GM12878 (cell line): ENCODE measurements around the gene GNAT3. TPM values are rescaled to one million over a fixed set of nuclear protein-coding genes. Genes with fewer than 3 reads are reported as not detected.

Source experiments
- ATAC-seq: fragments of 200-7000 bp; cut with Tn5 transposase; 3 replicates; pipeline ENCODE4 v1.9.1; 2020; ENCODE audit warnings: mild to moderate bottlenecking, moderate library complexity
- BruUV-seq: library from RNA; stranded (reverse); fragments of 400-500 nt; replicated peaks from 2 replicates; lab custom pipeline; 2021; lab: Mats Ljungman, UMichigan
- CTCF ChIA-PET: fragments of 300-600 bp; sonication (Branson Sonifier 250); formaldehyde crosslinking; extraction: SDS; loops from one replicate; lab custom pipeline; 2021; ENCODE audit warnings: inconsistent platforms; lab: Yijun Ruan, JAX
- POLR2A ChIA-PET: fragments of 350-600 bp; formaldehyde crosslinking; extraction: SDS; loops from one replicate; lab custom pipeline; 2021; ENCODE audit warnings: inconsistent platforms; lab: Charles Lee
- RAD21 ChIA-PET: fragments of 300-600 bp; sonication (Branson Sonifier 250); formaldehyde crosslinking; loops from one replicate; lab custom pipeline; 2023; ENCODE audit warnings: antibody characterized with exemption; ENCODE audit not compliant: unreplicated experiment; lab: Charles Lee
- SMC1A ChIA-PET: fragments of 300-600 bp; sonication (Branson Sonifier 250); formaldehyde crosslinking; loops from one replicate; lab custom pipeline; 2023; ENCODE audit not compliant: unreplicated experiment, uncharacterized antibody; lab: Charles Lee
- DNase-seq: peaks from one replicate; pipeline ENCODE4 v3.0.0-alpha.2; 2011; ENCODE audit warnings: low read depth, low spot score
- FAIRE-seq: peaks from 3 replicates; lab custom pipeline; 2011; peaks lifted over from hg19 to GRCh38; lab: Jason Lieb, UNC
- H2AFZ ChIP-seq: 2 replicates; pipeline ENCODE4 v1.6.0; 2011; ENCODE audit warnings: low read depth, low read length, control low read depth; ENCODE audit not compliant: control insufficient read depth
- H3K27ac ChIP-seq: 2 replicates; pipeline ENCODE4 v1.5.1; 2011; ENCODE audit warnings: control low read depth; ENCODE audit not compliant: control insufficient read depth, insufficient read depth
- H3K27me3 ChIP-seq, 2 experiments: replicated peaks in 1 of 2; 2 replicates each; pipeline versions ENCODE4 v1.6.0 to v1.6.1; 2011; ENCODE audit warnings: low read length in 1 of 2; ENCODE audit not compliant: control insufficient read depth in 2 of 2, insufficient read depth in 2 of 2
- H3K36me3 ChIP-seq, 2 experiments: 2 replicates each; pipeline ENCODE4 v1.5.1; 2011; ENCODE audit warnings: low read length in 1 of 2; ENCODE audit not compliant: control insufficient read depth in 2 of 2, insufficient read depth in 2 of 2
- H3K4me1 ChIP-seq: 2 replicates; pipeline ENCODE4 v1.6.1; 2011; ENCODE audit warnings: mild to moderate bottlenecking, low read length, moderate library complexity, mixed read lengths; ENCODE audit not compliant: control insufficient read depth, insufficient read depth
- H3K4me2 ChIP-seq: 2 replicates; pipeline ENCODE4 v1.6.0; 2011; ENCODE audit warnings: control low read depth; ENCODE audit not compliant: control insufficient read depth, insufficient read depth
- H3K4me3 ChIP-seq: fragments of 200-600 bp; sonication (generic); 2 replicates; pipeline ENCODE4 v1.5.1; 2016
- H3K79me2 ChIP-seq: 2 replicates; pipeline ENCODE4 v1.6.0; 2011; ENCODE audit warnings: low read length; ENCODE audit not compliant: control insufficient read depth, insufficient read depth
- H3K9ac ChIP-seq: 2 replicates; pipeline ENCODE4 v1.8.0; 2011; ENCODE audit warnings: low read length, control low read depth, mixed read lengths; ENCODE audit not compliant: control insufficient read depth, insufficient read depth
- H3K9me3 ChIP-seq: replicated peaks from 3 replicates; pipeline ENCODE4 v1.5.1; 2011; ENCODE audit warnings: mild to moderate bottlenecking, low read length; ENCODE audit not compliant: control insufficient read depth, insufficient read depth
- H4K20me1 ChIP-seq: 2 replicates; pipeline ENCODE4 v1.6.0; 2011; ENCODE audit not compliant: control insufficient read depth, insufficient read depth
- HDAC2 ChIP-seq: fragments of 200-600 bp; sonication (generic); IDR thresholded peaks from 2 replicates; pipeline ENCODE4 v1.6.1; 2017
- MEF2B ChIP-seq: fragments of 450-650 bp; IDR thresholded peaks from 2 replicates; pipeline ENCODE4 v1.6.1; 2018; ENCODE audit warnings: mild to moderate bottlenecking, moderate library complexity; ENCODE audit not compliant: partially characterized antibody, poor library complexity, severe bottlenecking
- MXI1 ChIP-seq: fragments of 150-350 bp; IDR thresholded peaks from 2 replicates; pipeline ENCODE4 v1.6.1; 2011; ENCODE audit warnings: low read depth, mild to moderate bottlenecking, inconsistent platforms, low read length, improper control_type of control experiment
- SIX5 ChIP-seq: IDR thresholded peaks from 2 replicates; pipeline ENCODE4 v1.6.1; 2011; ENCODE audit warnings: mild to moderate bottlenecking, low read depth, low read length, moderate library complexity; ENCODE audit not compliant: severe bottlenecking
- SPI1 ChIP-seq: IDR thresholded peaks from 2 replicates; pipeline ENCODE4 v1.6.1; 2011; ENCODE audit warnings: low read depth, mild to moderate bottlenecking, low read length, moderate library complexity, borderline replicate concordance; ENCODE audit not compliant: insufficient read depth
- YY1 ChIP-seq: IDR thresholded peaks from 2 replicates; pipeline ENCODE4 v1.6.1; 2011; ENCODE audit warnings: low read depth, mild to moderate bottlenecking, low read length
- ZNF217 ChIP-seq: fragments of 450-650 bp; IDR thresholded peaks from 2 replicates; pipeline ENCODE4 v1.6.1; 2017; ENCODE audit warnings: antibody characterized with exemption, mild to moderate bottlenecking
- WGBS: methylation state at CpG from one replicate; pipeline ENCODE4 v1.1.6; 2016; ENCODE audit warnings: low lambda C conversion rate; ENCODE audit not compliant: insufficient replicate concordance, insufficient coverage; ENCODE audit errors: missing lambda C conversion rate; 5-methylcytosine and 5-hydroxymethylcytosine counted together
- in situ Hi-C: fragments of 300-500 bp; cut with MboI; formaldehyde crosslinking; loops from 9 replicates; pipeline ENCODE4 v1.14.3; 2018; ENCODE audit warnings: mixed read lengths
- intact Hi-C: fragments of 100-400 bp; cut with micrococcal nuclease; formaldehyde crosslinking; loops from one replicate; pipeline ENCODE4 v1.14.2; 2022; ENCODE audit not compliant: unreplicated experiment
- polyA plus RNA-seq, 11 experiments: library from polyadenylated mRNA; depleted of rRNA in 4 of 11; unstranded in 6 of 11; stranded (reverse) in 5 of 11; fragments of >200 nt; fragmentation: Nextera tagmentation in 4 of 11; fragmentation: Illumina TruSeq in 1 of 11; extraction: Ambion mirVana in 4 of 11; extraction: Trizol in 1 of 11; gene quantifications; 1 replicate in 1 of 11; 2 replicates in 10 of 11; pipeline versions ENCODE4 v1.2.1 to v1.2.3, GENCODE V29; 2011 to 2016; ENCODE audit warnings: inconsistent platforms in 2 of 11, missing spikeins in 2 of 11, low read depth in 1 of 11
- total RNA-seq, 4 experiments: library from RNA; depleted of rRNA in 3 of 4; stranded (reverse); fragments of >200 nt in 3 of 4; fragmentation: Illumina TruSeq in 1 of 4; extraction: Trizol in 1 of 4; gene quantifications; 2 replicates each; pipeline versions ENCODE4 v1.2.1 to v1.2.3, GENCODE V29; 2013 to 2021
- TF ChIP-seq, protein P1 (sequence below): IDR thresholded peaks from 2 replicates; pipeline ENCODE4 v1.6.1; 2012; ENCODE audit warnings: low read depth, low read length, improper control_type of control experiment

GNAT3 gene
- total and polyA plus RNA-seq, 10 of the 15 experiments (the other 5 are each of a cell fraction or from before 2014, with no cell fraction given): 1.7 to 8.3 (median 5.8) TPM; not detected in 1

GRCh38 chr7:80415522-80415921, 96.3 kb downstream of the GNAT3 start:
- H3K27ac ChIP-seq: no peak overlapping the region
- TF ChIP-seq MEF2B (no peak), SPI1 (no peak), YY1 (no peak), SIX5 (no peak), ZNF217 (no peak), HDAC2 (no peak), MXI1 (no peak)
- TF ChIP-seq, protein P1, sequence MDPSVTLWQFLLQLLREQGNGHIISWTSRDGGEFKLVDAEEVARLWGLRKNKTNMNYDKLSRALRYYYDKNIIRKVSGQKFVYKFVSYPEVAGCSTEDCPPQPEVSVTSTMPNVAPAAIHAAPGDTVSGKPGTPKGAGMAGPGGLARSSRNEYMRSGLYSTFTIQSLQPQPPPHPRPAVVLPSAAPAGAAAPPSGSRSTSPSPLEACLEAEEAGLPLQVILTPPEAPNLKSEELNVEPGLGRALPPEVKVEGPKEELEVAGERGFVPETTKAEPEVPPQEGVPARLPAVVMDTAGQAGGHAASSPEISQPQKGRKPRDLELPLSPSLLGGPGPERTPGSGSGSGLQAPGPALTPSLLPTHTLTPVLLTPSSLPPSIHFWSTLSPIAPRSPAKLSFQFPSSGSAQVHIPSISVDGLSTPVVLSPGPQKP: no peak
- TF ChIP-seq, all 136 proteins: peak for 0
- ChIA-PET SMC1A (no interaction called here), CTCF (no interaction called here), POLR2A (no interaction called here), RAD21 (no interaction called here)
- Histone ChIP-seq H4K20me1 (no peaks in the 10 kb centered on the region), H3K4me3 (no peak overlapping the region), H3K36me3 (no peaks in the 10 kb centered on the region), H3K4me1 (no peaks in the 10 kb centered on the region), H3K27me3 (no peaks in the 10 kb centered on the region; a peak in 1 of 4 replicates), H2AFZ (no peak overlapping the region), H3K79me2 (no peaks in the 10 kb centered on the region), H3K9me3 (no peaks in the 10 kb centered on the region), H3K4me2 (no peak overlapping the region), H3K9ac (no peak overlapping the region)
- no peak for ATAC-seq
- intact Hi-C loops: no loop called here
- 0% methylated on average over 1 of the region's 1 CpG for WGBS
- BruUV-seq: no TSS peak
- FAIRE-seq: no peak
- in situ Hi-C loops: no loop called here
- DNase-seq: no peak
